Upper lobe of right lung (tissue), 1 donor: Measurements from ENCODE around the gene VPS50. TPM values are rescaled to one million over a fixed set of nuclear protein-coding genes. Genes with fewer than 3 reads are reported as not detected.

Source experiments
- total RNA-seq: library from RNA; stranded (reverse); fragmentation: NEBNext Ultra II Directional; extraction: Animal tissue kit (Norgen Biotek cat#: 25700); gene quantifications from one replicate; pipeline ENCODE4 v1.2.1, GENCODE V29; 2021
- donor health status: DM: no; HTN: yes; CAD: no; lungs with severe emphysema.

The VPS50 gene
- total RNA-seq, 1 donor from 2014 or later = 30.2 TPM

Other genes starting within 250 kb of the VPS50 start
- gene SAMD9, start 114.4 kb upstream of the VPS50 start, total RNA-seq = 21.2 TPM
- 46.5 TPM for gene SAMD9L, start 84.0 kb upstream of the VPS50 start, total RNA-seq
- not detected for gene HEPACAM2, start 5.9 kb upstream of the VPS50 start, total RNA-seq